Endodermal cell (in vitro differentiated cells): Measurements from ENCODE around the gene MACROD1. TPM values are rescaled to one million over a fixed set of nuclear protein-coding genes. Genes with fewer than 3 reads are reported as not detected.

Experiments used
- DNase-seq: peaks from one replicate; pipeline ENCODE4 v3.0.0-alpha.2; 2017
- H3K27ac ChIP-seq: 2 replicates; pipeline ENCODE4 v1.5.1; 2013; ENCODE audit warnings: mild to moderate bottlenecking, low read depth, low read length, moderate library complexity
- H3K27me3 ChIP-seq: 2 replicates; pipeline ENCODE4 v1.6.1; 2013; ENCODE audit warnings: mild to moderate bottlenecking, low read length, moderate library complexity; ENCODE audit not compliant: insufficient read depth, control insufficient read depth, poor library complexity, severe bottlenecking
- H3K36me3 ChIP-seq: 2 replicates; pipeline ENCODE4 v1.7.0; 2013; ENCODE audit warnings: mild to moderate bottlenecking, low read length, moderate library complexity; ENCODE audit not compliant: control insufficient read depth, insufficient read depth
- H3K4me1 ChIP-seq: one replicate; pipeline ENCODE4 v1.7.0; 2013; ENCODE audit warnings: low read length; ENCODE audit not compliant: control insufficient read depth, insufficient read depth
- H3K4me3 ChIP-seq: 2 replicates; pipeline ENCODE4 v1.5.1; 2013; ENCODE audit warnings: mild to moderate bottlenecking, low read length, moderate library complexity
- H3K9ac ChIP-seq: 2 replicates; pipeline ENCODE4 v1.6.1; 2013; ENCODE audit warnings: mild to moderate bottlenecking, low read length, moderate library complexity; ENCODE audit not compliant: poor library complexity, severe bottlenecking; ENCODE audit errors: extremely low read depth
- H3K9me3 ChIP-seq: 2 replicates; pipeline ENCODE4 v1.6.1; 2013; ENCODE audit warnings: mild to moderate bottlenecking, low read length, moderate library complexity; ENCODE audit not compliant: control insufficient read depth
- H3K27ac Mint-ChIP-seq: 2 replicates; pipeline ENCODE4 v1.8.0; 2020; ENCODE audit warnings: mixed read lengths
- H3K27me3 Mint-ChIP-seq: 2 replicates; pipeline ENCODE4 v1.8.0; 2021; ENCODE audit warnings: mild to moderate bottlenecking, mixed read lengths; ENCODE audit not compliant: insufficient read depth
- H3K36me3 Mint-ChIP-seq: 2 replicates; pipeline ENCODE4 v1.8.0; 2020; ENCODE audit warnings: low read depth, mixed read lengths
- H3K4me1 Mint-ChIP-seq: 2 replicates; pipeline ENCODE4 v1.8.0; 2020; ENCODE audit warnings: mixed read lengths
- H3K4me3 Mint-ChIP-seq: 2 replicates; pipeline ENCODE4 v1.8.0; 2020; ENCODE audit warnings: mild to moderate bottlenecking, moderate library complexity, mixed read lengths
- H3K9me3 Mint-ChIP-seq: 2 replicates; pipeline ENCODE4 v1.8.0; 2020; ENCODE audit warnings: mild to moderate bottlenecking, mixed read lengths
- WGBS, 2 experiments: methylation state at CpG; one replicate each; pipeline versions ENCODE4 v1.1.5 to v1.1.7; 2013; ENCODE audit warnings: missing lambda C conversion rate in 2 of 2, mixed read lengths in 1 of 2; ENCODE audit not compliant: insufficient coverage in 1 of 2, insufficient read length in 1 of 2; 5-methylcytosine and 5-hydroxymethylcytosine counted together
- total RNA-seq, 2 donors: library from RNA; stranded (reverse); fragmentation: NEBNext Ultra II Directional in 1 of 2; extraction: Animal tissue kit (Norgen Biotek cat#: 25700) in 1 of 2; gene quantifications; 2 replicates in 1 of 2; 3 replicates in 1 of 2; pipeline ENCODE4 v1.2.1, GENCODE V29; 2021
- TF ChIP-seq, protein P1 (sequence below): fragments of 200-600 bp; sonication (generic); conservative IDR thresholded peaks from 2 replicates; pipeline ENCODE4 v1.5.0; 2021; ENCODE audit warnings: antibody characterized with exemption, mild to moderate bottlenecking

The MACROD1 gene
- total RNA-seq, 2 donors from 2014 or later: 23.0 to 41.9 TPM

DNA sequence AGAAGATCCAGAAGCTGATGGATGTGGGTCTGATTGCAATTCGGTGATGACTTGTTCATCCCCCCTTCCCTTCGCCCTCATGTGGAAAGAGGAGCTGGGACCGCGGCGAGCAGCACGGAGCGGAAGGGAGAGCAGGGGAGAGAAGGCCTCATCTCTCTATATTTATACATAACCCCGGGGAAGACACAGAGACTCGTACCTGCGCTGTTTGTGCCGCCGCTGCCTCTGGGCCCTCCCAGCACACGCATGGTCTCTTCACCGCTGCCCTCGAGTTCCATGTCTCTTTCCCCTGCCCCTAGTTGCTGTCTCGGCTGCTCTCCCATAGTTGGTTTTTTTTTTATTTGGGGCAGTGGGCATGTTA lies 38.1 kb upstream of the MACROD1 start:
- peak overlapping the region; percentile 74 for H3K27ac Mint-ChIP-seq
- DNase-seq: no peak
- H3K36me3 Mint-ChIP-seq: peaks cover 58% of the 10 kb centered on the region
- TF ChIP-seq, protein P1, sequence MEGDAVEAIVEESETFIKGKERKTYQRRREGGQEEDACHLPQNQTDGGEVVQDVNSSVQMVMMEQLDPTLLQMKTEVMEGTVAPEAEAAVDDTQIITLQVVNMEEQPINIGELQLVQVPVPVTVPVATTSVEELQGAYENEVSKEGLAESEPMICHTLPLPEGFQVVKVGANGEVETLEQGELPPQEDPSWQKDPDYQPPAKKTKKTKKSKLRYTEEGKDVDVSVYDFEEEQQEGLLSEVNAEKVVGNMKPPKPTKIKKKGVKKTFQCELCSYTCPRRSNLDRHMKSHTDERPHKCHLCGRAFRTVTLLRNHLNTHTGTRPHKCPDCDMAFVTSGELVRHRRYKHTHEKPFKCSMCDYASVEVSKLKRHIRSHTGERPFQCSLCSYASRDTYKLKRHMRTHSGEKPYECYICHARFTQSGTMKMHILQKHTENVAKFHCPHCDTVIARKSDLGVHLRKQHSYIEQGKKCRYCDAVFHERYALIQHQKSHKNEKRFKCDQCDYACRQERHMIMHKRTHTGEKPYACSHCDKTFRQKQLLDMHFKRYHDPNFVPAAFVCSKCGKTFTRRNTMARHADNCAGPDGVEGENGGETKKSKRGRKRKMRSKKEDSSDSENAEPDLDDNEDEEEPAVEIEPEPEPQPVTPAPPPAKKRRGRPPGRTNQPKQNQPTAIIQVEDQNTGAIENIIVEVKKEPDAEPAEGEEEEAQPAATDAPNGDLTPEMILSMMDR: no peak
- no peak overlapping the region for H3K9ac ChIP-seq
- no peak overlapping the region for H3K4me3 Mint-ChIP-seq
- peaks cover 73% of the 10 kb centered on the region for H3K36me3 ChIP-seq
- H3K9me3 ChIP-seq: no peaks in the 10 kb centered on the region
- H3K27me3 ChIP-seq: no peaks in the 10 kb centered on the region
- 95% methylated on average over 16 of the region's 16 CpGs; no CpG with 5 or more reads in 1 of the 2 experiments for WGBS, 2 experiments
- H3K9me3 Mint-ChIP-seq: no peaks in the 10 kb centered on the region
- no peak overlapping the region for H3K4me3 ChIP-seq
- no peaks in the 10 kb centered on the region for H3K4me1 Mint-ChIP-seq
- no peak overlapping the region for H3K27ac ChIP-seq
- no peaks in the 10 kb centered on the region for H3K27me3 Mint-ChIP-seq
- peaks cover 3% of the 10 kb centered on the region for H3K4me1 ChIP-seq

DNA sequence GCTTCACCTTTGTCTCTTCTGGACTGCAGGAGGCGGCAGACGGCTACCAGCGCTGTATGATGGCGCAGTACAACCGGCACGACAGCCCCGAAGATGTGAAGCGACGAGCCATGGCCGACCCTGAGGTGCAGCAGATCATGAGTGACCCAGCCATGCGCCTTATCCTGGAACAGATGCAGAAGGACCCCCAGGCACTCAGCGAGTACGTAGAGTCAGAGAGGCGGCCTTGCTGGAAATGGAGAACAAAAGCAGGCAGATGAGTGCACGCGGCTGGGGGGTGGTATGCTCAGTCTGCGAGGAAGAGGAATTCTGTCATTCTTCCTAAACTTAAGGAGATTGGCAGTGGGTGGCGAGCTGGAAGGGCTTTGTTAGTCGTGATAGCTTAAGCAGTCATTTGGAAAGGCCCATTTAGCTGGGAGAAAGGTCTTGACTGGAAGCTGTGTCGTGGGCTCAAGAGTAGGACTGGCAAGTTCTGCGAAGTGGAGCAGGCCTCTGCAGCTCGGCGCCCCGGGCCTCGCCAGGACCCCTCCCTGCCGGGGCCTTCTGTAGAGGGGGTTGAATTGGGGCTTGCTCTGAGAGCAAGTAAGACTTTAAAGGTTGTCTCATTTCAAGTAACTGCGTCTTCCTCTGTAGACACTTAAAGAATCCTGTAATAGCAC lies 37.6 kb upstream of the MACROD1 start:
- 88 to 94% methylated on average over 24 to 27 of the region's 27 CpGs for WGBS, 2 experiments

DNA sequence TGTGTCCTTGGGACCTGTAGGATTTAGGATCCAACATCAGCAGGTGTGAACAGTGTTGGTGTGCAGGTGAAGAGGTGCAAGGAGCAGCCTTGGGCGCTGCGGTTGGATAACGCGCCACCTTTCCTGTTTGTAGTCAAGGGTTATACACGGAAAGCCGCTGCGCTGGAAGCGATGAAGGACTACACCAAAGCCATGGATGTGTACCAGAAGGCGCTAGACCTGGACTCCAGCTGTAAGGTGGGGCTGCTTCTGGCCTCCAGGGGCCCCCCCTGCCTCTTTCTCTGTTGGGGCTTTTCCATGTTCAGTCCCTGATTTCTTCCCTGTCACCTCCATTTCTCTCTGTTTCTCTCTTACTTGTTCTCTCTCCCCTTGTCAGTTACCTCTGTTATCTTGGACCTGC lies 37.1 kb upstream of the MACROD1 start:
- 93 to 96% methylated on average over 9 of the region's 9 CpGs for WGBS, 2 experiments
- no peak for DNase-seq

More for the DNA sequence above, 37.6 kb upstream of the MACROD1 start:
- H3K27ac Mint-ChIP-seq: no peak overlapping the region
- H3K36me3 Mint-ChIP-seq: peaks cover 59% of the 10 kb centered on the region
- Histone ChIP-seq H3K4me3 (no peak overlapping the region), H3K9ac (no peak overlapping the region), H3K36me3 (peaks cover 78% of the 10 kb centered on the region), H3K27ac (no peak overlapping the region), H3K27me3 (no peaks in the 10 kb centered on the region), H3K4me1 (peaks cover 3% of the 10 kb centered on the region), H3K9me3 (no peaks in the 10 kb centered on the region)
- no peaks in the 10 kb centered on the region for H3K9me3 Mint-ChIP-seq
- no peak overlapping the region for H3K4me3 Mint-ChIP-seq
- H3K27me3 Mint-ChIP-seq: no peaks in the 10 kb centered on the region
- DNase-seq: no peak
- H3K4me1 Mint-ChIP-seq: no peaks in the 10 kb centered on the region
- TF ChIP-seq, protein P1: no peak

More for the DNA sequence above, 37.1 kb upstream of the MACROD1 start:
- Histone ChIP-seq H3K27me3 (no peaks in the 10 kb centered on the region), H3K9ac (no peak overlapping the region), H3K4me3 (no peak overlapping the region), H3K9me3 (no peaks in the 10 kb centered on the region), H3K36me3 (peaks cover 84% of the 10 kb centered on the region), H3K27ac (no peak overlapping the region), H3K4me1 (peaks cover 3% of the 10 kb centered on the region)
- no peaks in the 10 kb centered on the region for H3K4me1 Mint-ChIP-seq
- no peak overlapping the region for H3K27ac Mint-ChIP-seq
- peaks cover 60% of the 10 kb centered on the region for H3K36me3 Mint-ChIP-seq
- no peaks in the 10 kb centered on the region for H3K9me3 Mint-ChIP-seq
- TF ChIP-seq, protein P1: no peak
- no peaks in the 10 kb centered on the region for H3K27me3 Mint-ChIP-seq
- H3K4me3 Mint-ChIP-seq: no peak overlapping the region
